Natural killer cell treated with Interleukin-12 subunit alpha and Interleukin-12 subunit beta and Interleukin-15 and Interleukin-18, amount 100 ng/mL, for 72 hours (primary cell): ENCODE measurements around the gene PCDHGC3. TPM values are rescaled to one million over a fixed set of nuclear protein-coding genes. Genes with fewer than 3 reads are reported as not detected.

Experiments
- ATAC-seq, 2 donors: fragments of 150-1000 bp; cut with Tn5 transposase in 1 of 2; sonication (Bioruptor Pico), chemical (Tn5 transposase) in 1 of 2; 2 replicates each; pipeline ENCODE4 v1.10.0; 2021
- DNase-seq: peaks from one replicate; pipeline ENCODE4 v3.0.0; 2022; ENCODE audit warnings: low spot score
- H3K27ac Mint-ChIP-seq, 2 donors: 1 replicate in 1 of 2; 2 replicates in 1 of 2; pipeline ENCODE4 v1.8.0; 2022; ENCODE audit warnings: mixed read lengths in 2 of 2, mild to moderate bottlenecking in 1 of 2, moderate library complexity in 1 of 2
- H3K27me3 Mint-ChIP-seq, 2 donors: 1 replicate in 1 of 2; 2 replicates in 1 of 2; pipeline ENCODE4 v1.8.0; 2022; ENCODE audit warnings: mixed read lengths in 2 of 2
- H3K36me3 Mint-ChIP-seq: one replicate; pipeline ENCODE4 v1.8.0; 2022; ENCODE audit warnings: mixed read lengths
- H3K4me1 Mint-ChIP-seq, 2 donors: 1 replicate in 1 of 2; 2 replicates in 1 of 2; pipeline ENCODE4 v1.8.0; 2022; ENCODE audit warnings: low read depth in 2 of 2, mixed read lengths in 2 of 2, mild to moderate bottlenecking in 1 of 2
- H3K4me3 Mint-ChIP-seq: one replicate; pipeline ENCODE4 v1.8.0; 2022; ENCODE audit warnings: mixed read lengths
- H3K9me3 Mint-ChIP-seq: 2 replicates; pipeline ENCODE4 v1.8.0; 2022; ENCODE audit warnings: mixed read lengths
- total RNA-seq, 2 donors: library from RNA; stranded (reverse); gene quantifications; one replicate each; pipeline ENCODE4 v1.2.3, GENCODE V29; 2022

Gene PCDHGC3
- total RNA-seq, 2 donors from 2014 or later = 0.33 to 1.8 TPM

- no peak for DNase-seq
- Mint-ChIP-seq H3K27me3 (peaks cover 39% of the 10 kb centered on the region in 2 donors), H3K4me3 (no peak overlapping the region), H3K36me3 (no peaks in the 10 kb centered on the region), H3K27ac (no peak overlapping the region), H3K9me3 (no peaks in the 10 kb centered on the region), H3K4me1 (peaks cover 4 to 7% of the 10 kb centered on the region in 2 donors)
- ATAC-seq = no peak
Observed at GRCh38 chr5:141489841-141490240, 14.1 kb downstream of the PCDHGC3 start.

GRCh38 chr5:141490271-141490670 lies 14.5 kb downstream of the PCDHGC3 start:
- Mint-ChIP-seq H3K27me3 (peaks cover 37 to 41% of the 10 kb centered on the region in 2 donors), H3K9me3 (no peaks in the 10 kb centered on the region), H3K4me3 (no peak overlapping the region), H3K4me1 (peaks cover 5 to 7% of the 10 kb centered on the region in 2 donors), H3K27ac (no peak overlapping the region), H3K36me3 (no peaks in the 10 kb centered on the region)
- no peak for ATAC-seq
- DNase-seq = no peak

GRCh38 chr5:141490771-141491170 lies 15.0 kb downstream of the PCDHGC3 start:
- Mint-ChIP-seq H3K4me3 (no peak overlapping the region), H3K9me3 (no peaks in the 10 kb centered on the region), H3K27ac (no peak overlapping the region), H3K4me1 (peaks cover 7 to 9% of the 10 kb centered on the region in 2 donors), H3K36me3 (no peaks in the 10 kb centered on the region), H3K27me3 (peaks cover 40 to 46% of the 10 kb centered on the region in 2 donors)
- ATAC-seq = no peak
- no peak for DNase-seq

GRCh38 chr5:141491323-141492167 lies 15.8 kb downstream of the PCDHGC3 start:
- Mint-ChIP-seq H3K36me3 (no peaks in the 10 kb centered on the region), H3K9me3 (no peaks in the 10 kb centered on the region), H3K27me3 (peaks cover 37 to 46% of the 10 kb centered on the region in 2 donors), H3K4me1 (peaks cover 4 to 9% of the 10 kb centered on the region in 2 donors), H3K27ac (peak overlapping the region in 1 of 2 donors; percentile 59), H3K4me3 (peak overlapping the region; percentile 79)
- ATAC-seq = no peak
- DNase-seq = no peak

- Mint-ChIP-seq H3K4me3 (peak overlapping the region; percentile 79), H3K36me3 (no peaks in the 10 kb centered on the region), H3K27me3 (peaks cover 32 to 38% of the 10 kb centered on the region in 2 donors), H3K4me1 (peaks cover 4 to 9% of the 10 kb centered on the region in 2 donors), H3K27ac (peak overlapping the region in 1 of 2 donors; percentile 59), H3K9me3 (no peaks in the 10 kb centered on the region)
- no peak for DNase-seq
- ATAC-seq = peak; percentile 43 to 68
Observed at GRCh38 chr5:141492168-141492885, 16.6 kb downstream of the PCDHGC3 start.

- H3K27me3 Mint-ChIP-seq = peaks cover 26 to 31% of the 10 kb centered on the region in 2 donors
Observed at GRCh38 chr5:141493500-141494422, 18.0 kb downstream of the PCDHGC3 start.

GRCh38 chr5:141494761-141495452 lies 19.1 kb downstream of the PCDHGC3 start:
- no peak for DNase-seq
- peaks cover 24 to 31% of the 10 kb centered on the region in 2 donors for H3K27me3 Mint-ChIP-seq

More at GRCh38 chr5:141493500-141494422, 18.0 kb downstream of the PCDHGC3 start:
- ATAC-seq (no peak), DNase-seq (no peak)
- H3K4me3 Mint-ChIP-seq = no peak overlapping the region
- no peaks in the 10 kb centered on the region for H3K9me3 Mint-ChIP-seq
- H3K27ac Mint-ChIP-seq = no peak overlapping the region
- H3K36me3 Mint-ChIP-seq = no peaks in the 10 kb centered on the region
- peaks cover 4 to 9% of the 10 kb centered on the region in 2 donors for H3K4me1 Mint-ChIP-seq

GRCh38 chr5:141495453-141495811 lies 19.7 kb downstream of the PCDHGC3 start:
- ATAC-seq (no peak), DNase-seq (no peak)
- Mint-ChIP-seq H3K27ac (no peak overlapping the region), H3K4me3 (no peak overlapping the region), H3K9me3 (no peaks in the 10 kb centered on the region), H3K27me3 (peaks cover 21 to 31% of the 10 kb centered on the region in 2 donors), H3K4me1 (peaks cover 4 to 9% of the 10 kb centered on the region in 2 donors), H3K36me3 (no peaks in the 10 kb centered on the region)

More at GRCh38 chr5:141494761-141495452, 19.1 kb downstream of the PCDHGC3 start:
- Mint-ChIP-seq H3K27ac (no peak overlapping the region), H3K36me3 (no peaks in the 10 kb centered on the region), H3K4me1 (peaks cover 4 to 9% of the 10 kb centered on the region in 2 donors), H3K9me3 (no peaks in the 10 kb centered on the region), H3K4me3 (no peak overlapping the region)
- ATAC-seq = peak in 1 of 2 donors; percentile 2

- H3K9me3 Mint-ChIP-seq = no peaks in the 10 kb centered on the region
- no peak overlapping the region for H3K4me3 Mint-ChIP-seq
- H3K27me3 Mint-ChIP-seq = peaks cover 15 to 25% of the 10 kb centered on the region in 2 donors
- H3K4me1 Mint-ChIP-seq = peaks cover 4 to 5% of the 10 kb centered on the region in 2 donors
- no peak overlapping the region for H3K27ac Mint-ChIP-seq
- no peaks in the 10 kb centered on the region for H3K36me3 Mint-ChIP-seq
- no peak for DNase-seq
- no peak for ATAC-seq
Observed at GRCh38 chr5:141496038-141496437, 20.3 kb downstream of the PCDHGC3 start.

GRCh38 chr5:141501761-141502160 lies 26.0 kb downstream of the PCDHGC3 start:
- DNase-seq = no peak
- no peaks in the 10 kb centered on the region for H3K36me3 Mint-ChIP-seq
- no peak overlapping the region for H3K27ac Mint-ChIP-seq
- H3K4me3 Mint-ChIP-seq = no peak overlapping the region
- no peaks in the 10 kb centered on the region for H3K27me3 Mint-ChIP-seq
- no peaks in the 10 kb centered on the region for H3K9me3 Mint-ChIP-seq
- no peak for ATAC-seq
- H3K4me1 Mint-ChIP-seq = no peaks in the 10 kb centered on the region

- no peak for ATAC-seq
- H3K4me1 Mint-ChIP-seq = no peaks in the 10 kb centered on the region
- DNase-seq = no peak
- no peak overlapping the region for H3K4me3 Mint-ChIP-seq
- no peak overlapping the region for H3K27ac Mint-ChIP-seq
- H3K27me3 Mint-ChIP-seq = no peaks in the 10 kb centered on the region
- H3K36me3 Mint-ChIP-seq = no peaks in the 10 kb centered on the region
- no peaks in the 10 kb centered on the region for H3K9me3 Mint-ChIP-seq
Observed at GRCh38 chr5:141503681-141504080, 27.9 kb downstream of the PCDHGC3 start.

GRCh38 chr5:141504216-141504615 lies 28.4 kb downstream of the PCDHGC3 start:
- Mint-ChIP-seq H3K4me3 (no peak overlapping the region), H3K27ac (no peak overlapping the region), H3K4me1 (peaks cover 0 to 2% of the 10 kb centered on the region in 2 donors), H3K36me3 (no peaks in the 10 kb centered on the region), H3K9me3 (no peaks in the 10 kb centered on the region), H3K27me3 (no peaks in the 10 kb centered on the region)
- no peak for DNase-seq
- ATAC-seq = no peak
